Measurements from ENCODE around the gene PI4K2A. TPM values are rescaled to one million over a fixed set of nuclear protein-coding genes. Genes with fewer than 3 reads are reported as not detected.
A peak's percentile ranks its signal among the peaks of the same experiment; 100 is the strongest.
"Not testable (repeated sequence)": the region's sequence is repeated elsewhere in the genome, so short reads cannot be mapped to it uniquely, and the experiment has no call there.

Gene PI4K2A
- total RNA-seq, 2 experiments from 2014 or later = 8.9 to 9.5 TPM

GRCh38 chr10:97635577-97635976 is 4.9 kb upstream of the PI4K2A start:
- no peak overlapping the region for H3K4me3 Mint-ChIP-seq
- H3K27ac Mint-ChIP-seq = no peak overlapping the region

GRCh38 chr10:97639090-97639489 is 1.4 kb upstream of the PI4K2A start:
- ATAC-seq; CTCF ChIA-PET; H3K9me3 Mint-ChIP-seq (ENCODE audit: insufficient read depth); H3K4me3 Mint-ChIP-seq; H3K27me3 Mint-ChIP-seq (ENCODE audit: low read depth); DNase-seq; POLR2A ChIA-PET; H3K36me3 Mint-ChIP-seq (ENCODE audit: low read depth); H3K27ac Mint-ChIP-seq: not testable (repeated sequence)
- peaks cover 28% of the 10 kb centered on the region for H3K4me1 Mint-ChIP-seq (ENCODE audit: low read depth)

More at GRCh38 chr10:97635577-97635976, 4.9 kb upstream of the PI4K2A start:
- H3K27me3 Mint-ChIP-seq (ENCODE audit: low read depth) = no peaks in the 10 kb centered on the region
- no peaks in the 10 kb centered on the region for H3K9me3 Mint-ChIP-seq (ENCODE audit: insufficient read depth)
- ChIA-PET CTCF (no interaction called here), POLR2A (no interaction called here)
- H3K4me1 Mint-ChIP-seq (ENCODE audit: low read depth) = peaks cover 22% of the 10 kb centered on the region
- no peaks in the 10 kb centered on the region for H3K36me3 Mint-ChIP-seq (ENCODE audit: low read depth)
- DNase-seq (no peak), ATAC-seq (no peak)

- peak overlapping the region; percentile 91 for H3K4me3 Mint-ChIP-seq
- CTCF ChIA-PET = interaction anchor here (0.5 to 1.9 kb wide), 3 partner anchors 35 to 60 kb away, joined by 3 to 5 read pairs (median 3); partner anchors contain the start of gene AVPI1
- no peaks in the 10 kb centered on the region for H3K9me3 Mint-ChIP-seq (ENCODE audit: insufficient read depth)
- peaks cover 15% of the 10 kb centered on the region for H3K36me3 Mint-ChIP-seq (ENCODE audit: low read depth)
- peaks cover 26% of the 10 kb centered on the region for H3K4me1 Mint-ChIP-seq (ENCODE audit: low read depth)
- no peak for ATAC-seq
- POLR2A ChIA-PET = interaction anchor here (1.6 kb wide), 1 partner anchor 8 kb away, joined by 4 read pairs; no protein-coding TSS in a partner anchor
- peak overlapping the region; percentile 93 for H3K27ac Mint-ChIP-seq
- H3K27me3 Mint-ChIP-seq (ENCODE audit: low read depth) = no peaks in the 10 kb centered on the region
- peak; percentile 37 for DNase-seq
Observed at GRCh38 chr10:97640868-97641811, 669 bp downstream of the PI4K2A start.

GRCh38 chr10:97642471-97643159 is 2.1 kb downstream of the PI4K2A start:
- CTCF ChIA-PET = interaction anchor here (1.9 kb wide), 1 partner anchor 45 kb away, joined by 5 read pairs; the partner anchor contains the start of gene AVPI1
- POLR2A ChIA-PET; H3K27me3 Mint-ChIP-seq (ENCODE audit: low read depth); ATAC-seq; H3K9me3 Mint-ChIP-seq (ENCODE audit: insufficient read depth); DNase-seq: not testable (repeated sequence)
- H3K4me3 Mint-ChIP-seq = peak overlapping the region; percentile 54
- peaks cover 15% of the 10 kb centered on the region for H3K36me3 Mint-ChIP-seq (ENCODE audit: low read depth)
- peaks cover 26% of the 10 kb centered on the region for H3K4me1 Mint-ChIP-seq (ENCODE audit: low read depth)
- peak overlapping the region; percentile 52 for H3K27ac Mint-ChIP-seq

GRCh38 chr10:97643441-97643985 is 3.0 kb downstream of the PI4K2A start:
- no peaks in the 10 kb centered on the region for H3K9me3 Mint-ChIP-seq (ENCODE audit: insufficient read depth)
- H3K4me1 Mint-ChIP-seq (ENCODE audit: low read depth) = peaks cover 29% of the 10 kb centered on the region
- ATAC-seq (no peak), DNase-seq (no peak)
- no peak overlapping the region for H3K4me3 Mint-ChIP-seq
- CTCF ChIA-PET = no interaction called here
- no peaks in the 10 kb centered on the region for H3K27me3 Mint-ChIP-seq (ENCODE audit: low read depth)
- POLR2A ChIA-PET = no interaction called here
- no peak overlapping the region for H3K27ac Mint-ChIP-seq
- peaks cover 15% of the 10 kb centered on the region for H3K36me3 Mint-ChIP-seq (ENCODE audit: low read depth)

- no peak for ATAC-seq
- no peak overlapping the region for H3K4me3 Mint-ChIP-seq
Observed at GRCh38 chr10:97644936-97645335, 4.5 kb downstream of the PI4K2A start.

GRCh38 chr10:97647556-97647955 is 7.1 kb downstream of the PI4K2A start:
- ChIA-PET CTCF (no interaction called here), POLR2A (no interaction called here)
- Mint-ChIP-seq H3K36me3 (ENCODE audit: low read depth) (peaks cover 17% of the 10 kb centered on the region), H3K27me3 (ENCODE audit: low read depth) (no peaks in the 10 kb centered on the region), H3K4me3 (no peak overlapping the region), H3K9me3 (ENCODE audit: insufficient read depth) (no peaks in the 10 kb centered on the region), H3K4me1 (ENCODE audit: low read depth) (peaks cover 20% of the 10 kb centered on the region), H3K27ac (no peak overlapping the region)
- DNase-seq (no peak), ATAC-seq (no peak)

More at GRCh38 chr10:97644936-97645335, 4.5 kb downstream of the PI4K2A start:
- Mint-ChIP-seq H3K36me3 (ENCODE audit: low read depth) (peaks cover 15% of the 10 kb centered on the region), H3K4me1 (ENCODE audit: low read depth) (peaks cover 37% of the 10 kb centered on the region), H3K27me3 (ENCODE audit: low read depth) (no peaks in the 10 kb centered on the region), H3K27ac (no peak overlapping the region), H3K9me3 (ENCODE audit: insufficient read depth) (no peaks in the 10 kb centered on the region)
- DNase-seq = no peak
- CTCF ChIA-PET = no interaction called here
- POLR2A ChIA-PET = no interaction called here

GRCh38 chr10:97648562-97649404 is 8.3 kb downstream of the PI4K2A start:
- peak; percentile 51 for DNase-seq
- peak; percentile 92 for ATAC-seq

GRCh38 chr10:97649405-97649750 is 8.9 kb downstream of the PI4K2A start:
- H3K9me3 Mint-ChIP-seq (ENCODE audit: insufficient read depth); DNase-seq; H3K27me3 Mint-ChIP-seq (ENCODE audit: low read depth); ATAC-seq; H3K4me3 Mint-ChIP-seq: not testable (repeated sequence)
- ChIA-PET CTCF (interaction anchor here (1.0 to 1.8 kb wide), 2 partner anchors 34 to 77 kb away, joined by 3 to 5 read pairs; partner anchors contain the start of gene ANKRD2), POLR2A (interaction anchor here (1.0 kb wide), 1 partner anchor 9 kb away, joined by 4 read pairs; the partner anchor contains the start of gene PI4K2A)
- peak overlapping the region; percentile 65 for H3K27ac Mint-ChIP-seq
- peaks cover 19% of the 10 kb centered on the region for H3K36me3 Mint-ChIP-seq (ENCODE audit: low read depth)
- H3K4me1 Mint-ChIP-seq (ENCODE audit: low read depth) = peaks cover 11% of the 10 kb centered on the region

More at GRCh38 chr10:97648562-97649404, 8.3 kb downstream of the PI4K2A start:
- peak overlapping the region; percentile 65 for H3K27ac Mint-ChIP-seq
- H3K9me3 Mint-ChIP-seq (ENCODE audit: insufficient read depth) = no peaks in the 10 kb centered on the region
- H3K27me3 Mint-ChIP-seq (ENCODE audit: low read depth) = no peaks in the 10 kb centered on the region
- H3K4me3 Mint-ChIP-seq = no peak overlapping the region
- H3K4me1 Mint-ChIP-seq (ENCODE audit: low read depth) = peaks cover 11% of the 10 kb centered on the region
- H3K36me3 Mint-ChIP-seq (ENCODE audit: low read depth) = peaks cover 21% of the 10 kb centered on the region
- ChIA-PET POLR2A (interaction anchor here (1.0 kb wide), 1 partner anchor 8 kb away, joined by 4 read pairs; the partner anchor contains the start of gene PI4K2A), CTCF (interaction anchor here (0.8 to 1.8 kb wide), 3 partner anchors 35 to 226 kb away, joined by 3 to 5 read pairs (median 4); partner anchors contain the start of gene ANKRD2)

- CTCF ChIA-PET = no interaction called here
- no peak for DNase-seq
- H3K4me1 Mint-ChIP-seq (ENCODE audit: low read depth) = peaks cover 11% of the 10 kb centered on the region
- no peaks in the 10 kb centered on the region for H3K9me3 Mint-ChIP-seq (ENCODE audit: insufficient read depth)
- no peak overlapping the region for H3K4me3 Mint-ChIP-seq
- no peak for ATAC-seq
- H3K27me3 Mint-ChIP-seq (ENCODE audit: low read depth) = no peaks in the 10 kb centered on the region
- peaks cover 12% of the 10 kb centered on the region for H3K36me3 Mint-ChIP-seq (ENCODE audit: low read depth)
- H3K27ac Mint-ChIP-seq = no peak overlapping the region
- POLR2A ChIA-PET = interaction anchor here (0.6 kb wide), 1 partner anchor 21 kb away, joined by 3 read pairs; no protein-coding TSS in a partner anchor
Observed at GRCh38 chr10:97650726-97651125, 10.3 kb downstream of the PI4K2A start.

GRCh38 chr10:97651773-97652172 is 11.3 kb downstream of the PI4K2A start:
- Mint-ChIP-seq H3K27me3 (ENCODE audit: low read depth) (no peaks in the 10 kb centered on the region), H3K36me3 (ENCODE audit: low read depth) (peaks cover 21% of the 10 kb centered on the region), H3K27ac (no peak overlapping the region), H3K9me3 (ENCODE audit: insufficient read depth) (no peaks in the 10 kb centered on the region), H3K4me3 (no peak overlapping the region), H3K4me1 (ENCODE audit: low read depth) (peaks cover 11% of the 10 kb centered on the region)
- no peak for ATAC-seq
- ChIA-PET POLR2A (no interaction called here), CTCF (no interaction called here)
- no peak for DNase-seq
